PFSK-1 (cell line): ENCODE results near the gene PTGR3.

Experiments
- FOXP2 ChIP-seq: optimal IDR thresholded peaks from 2 replicates; pipeline ENCODE3; 2011; ENCODE audit warnings: borderline replicate concordance, control low read depth, inconsistent platforms; ENCODE audit not compliant: insufficient read depth; ENCODE audit errors: extremely low read length, extremely low read depth
- POLR2AphosphoS5 ChIP-seq: IDR thresholded peaks from 2 replicates; pipeline ENCODE4 v1.6.1; 2012; ENCODE audit warnings: low read depth, mild to moderate bottlenecking, control low read depth, low read length, moderate library complexity
- REST ChIP-seq, 2 experiments: IDR thresholded peaks; 2 replicates each; pipeline versions ENCODE4 v1.6.1 to v1.8.0; 2011 to 2012; ENCODE audit warnings: low read depth in 2 of 2, low read length in 2 of 2, control low read depth in 1 of 2, inconsistent platforms in 1 of 2, mild to moderate bottlenecking in 1 of 2, moderate library complexity in 1 of 2; ENCODE audit not compliant: insufficient read depth in 1 of 2
- SIN3A ChIP-seq: IDR thresholded peaks from 2 replicates; pipeline ENCODE4 v1.6.1; 2012; ENCODE audit warnings: mild to moderate bottlenecking, low read length, moderate library complexity, borderline replicate concordance; ENCODE audit not compliant: insufficient read depth
- TAF1 ChIP-seq: IDR thresholded peaks from 2 replicates; pipeline ENCODE4 v1.6.1; 2012; ENCODE audit warnings: low read length, control low read depth, borderline replicate concordance; ENCODE audit not compliant: insufficient read depth

DNA sequence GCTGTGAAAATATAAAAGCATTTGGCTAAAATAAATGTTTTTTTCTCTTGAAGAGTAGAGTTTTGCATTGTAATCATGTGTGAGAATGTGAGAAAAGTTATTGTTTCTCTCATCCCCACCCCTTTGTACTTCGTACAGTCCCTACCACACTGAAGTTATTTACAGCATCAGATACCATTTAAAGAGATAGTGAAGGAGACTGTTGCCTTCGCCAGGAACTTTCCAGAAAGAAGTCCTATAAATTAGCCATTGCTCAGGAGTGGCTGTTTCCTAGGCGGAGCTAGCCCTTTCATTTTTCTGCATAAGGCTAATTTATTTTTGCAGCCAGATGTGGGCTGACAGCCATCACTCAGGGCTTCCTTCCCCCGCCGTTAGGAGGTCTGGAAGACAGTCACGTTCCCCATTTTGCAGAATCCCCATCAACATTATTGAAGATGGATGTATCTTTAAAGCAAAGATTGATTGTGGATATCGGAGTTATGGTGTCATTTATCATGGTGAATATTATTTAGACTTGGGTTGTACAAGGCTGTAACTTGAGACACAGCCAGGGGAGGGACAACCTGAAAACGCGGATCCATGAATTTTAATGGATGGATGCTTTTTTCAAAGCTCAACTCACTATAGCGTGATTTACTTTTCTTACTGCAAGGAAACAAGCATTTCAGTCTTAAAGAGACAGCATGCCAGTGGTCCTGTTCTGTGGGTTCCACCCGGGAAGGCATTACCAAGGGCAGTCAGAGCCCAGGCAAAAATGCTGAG lies 18.8 kb upstream of the PTGR3 start:
- TF ChIP-seq REST (IDR thresholded peaks at IDR 0.05; ENCODE audit: insufficient read depth in 1 of 2, low read depth in 2 of 2, low read length in 2 of 2) (no peak), TAF1 (no peak), POLR2AphosphoS5 (no peak), SIN3A (no peak), FOXP2 (no peak)
